Brain microvascular endothelial cell (primary cell): ENCODE data around the gene E2F1.
"Not testable (repeated sequence)": the region's sequence is repeated elsewhere in the genome, so short reads cannot be mapped to it uniquely, and the experiment has no call there.

Experiments used
- DNase-seq: peaks from one replicate; pipeline ENCODE4 v3.0.0-alpha.2; 2020
- H3K27ac ChIP-seq: fragments of 250-450 bp; sonication (Bioruptor Pico); 2 replicates; pipeline ENCODE4 v1.5.1; 2020; ENCODE audit warnings: mild to moderate bottlenecking, moderate library complexity
- H3K27me3 ChIP-seq: fragments of 250-450 bp; sonication (Bioruptor Pico); replicated peaks from 2 replicates; pipeline ENCODE4 v1.5.1; 2020; ENCODE audit warnings: mild to moderate bottlenecking
- H3K36me3 ChIP-seq: fragments of 250-450 bp; sonication (Bioruptor Pico); replicated peaks from 2 replicates; pipeline ENCODE4 v1.5.1; 2020; ENCODE audit warnings: mild to moderate bottlenecking
- H3K4me3 ChIP-seq: 2 replicates; pipeline ENCODE4 v1.5.1; 2011; ENCODE audit warnings: low read depth, mild to moderate bottlenecking, control low read depth, low read length, moderate library complexity
- CTCF ChIP-seq: IDR thresholded peaks from 2 replicates; pipeline ENCODE4 v1.5.1; 2011; ENCODE audit warnings: low read depth, mild to moderate bottlenecking, moderate library complexity, low read length, control low read depth, inconsistent platforms; ENCODE audit errors: missing control alignments
- in situ Hi-C: cut with HindIII; loops from 2 replicates; pipeline ENCODE4 v1.10.0; 2017; ENCODE audit warnings: low sequenced_read_pairs, low pct_ligation_motif_present

The E2F1 gene

GRCh38 chr20:33707668-33708067 lies 21.5 kb upstream of the E2F1 start:
- no peak for TF ChIP-seq CTCF
- no peaks in the 10 kb centered on the region for H3K36me3 ChIP-seq
- no peak for DNase-seq
- H3K27ac ChIP-seq: no peak overlapping the region
- no peaks in the 10 kb centered on the region for H3K27me3 ChIP-seq
- in situ Hi-C loops: no loop called here
- H3K4me3 ChIP-seq: no peak overlapping the region

- no peak overlapping the region for H3K27ac ChIP-seq
- no peak for DNase-seq
- in situ Hi-C loops: no loop called here
- H3K27me3 ChIP-seq: no peaks in the 10 kb centered on the region
- H3K36me3 ChIP-seq: no peaks in the 10 kb centered on the region
- no peak overlapping the region for H3K4me3 ChIP-seq
- TF ChIP-seq CTCF: no peak
Observed at GRCh38 chr20:33704197-33704924, 18.2 kb upstream of the E2F1 start.

- DNase-seq: no peak
- H3K27me3 ChIP-seq: no peaks in the 10 kb centered on the region
- TF ChIP-seq CTCF: no peak
- in situ Hi-C loops: no loop called here
- no peak overlapping the region for H3K27ac ChIP-seq
- H3K4me3 ChIP-seq: no peak overlapping the region
- no peaks in the 10 kb centered on the region for H3K36me3 ChIP-seq
Observed at GRCh38 chr20:33703498-33704137, 17.4 kb upstream of the E2F1 start.

GRCh38 chr20:33702861-33703260 lies 16.7 kb upstream of the E2F1 start:
- no peak overlapping the region for H3K27ac ChIP-seq
- TF ChIP-seq CTCF: no peak
- in situ Hi-C loops: no loop called here
- no peak overlapping the region for H3K4me3 ChIP-seq
- no peaks in the 10 kb centered on the region for H3K36me3 ChIP-seq
- no peak for DNase-seq
- no peaks in the 10 kb centered on the region for H3K27me3 ChIP-seq

- TF ChIP-seq CTCF: no peak
- in situ Hi-C loops: no loop called here
- Histone ChIP-seq H3K4me3 (no peak overlapping the region), H3K36me3 (no peaks in the 10 kb centered on the region), H3K27ac (no peak overlapping the region), H3K27me3 (no peaks in the 10 kb centered on the region)
- DNase-seq: no peak
Observed at GRCh38 chr20:33701629-33702450, 15.7 kb upstream of the E2F1 start.

- H3K36me3 ChIP-seq, DNase-seq, H3K4me3 ChIP-seq, H3K27ac ChIP-seq, H3K27me3 ChIP-seq, in situ Hi-C loops: not testable (repeated sequence)
Observed at GRCh38 chr20:33700696-33701441, 14.7 kb upstream of the E2F1 start.

GRCh38 chr20:33698966-33699365 lies 12.8 kb upstream of the E2F1 start:
- H3K36me3 ChIP-seq, in situ Hi-C loops, H3K27ac ChIP-seq, DNase-seq, H3K27me3 ChIP-seq, H3K4me3 ChIP-seq: not testable (repeated sequence)
